Left renal cortex interstitium (tissue), 4 donors: ENCODE results near the gene ZNF408. TPM values are rescaled to one million over a fixed set of nuclear protein-coding genes. Genes with fewer than 3 reads are reported as not detected.

Source experiments
- DNase-seq, 4 donors: peaks; one replicate each; pipeline ENCODE4 v3.0.0-alpha.2; 2013; ENCODE audit warnings: low read depth in 4 of 4, low spot score in 2 of 4, missing footprints in 1 of 4
- polyA plus RNA-seq, 4 donors: library from polyadenylated mRNA; unstranded; fragments of 120-200 nt; gene quantifications; one replicate each; pipeline ENCODE4 v1.2.1, GENCODE V29; 2013; ENCODE audit not compliant: insufficient read length in 4 of 4

ZNF408 gene
- polyA plus RNA-seq, 4 donors, result 7.6 to 13.6 (median 11.5) TPM

DNA sequence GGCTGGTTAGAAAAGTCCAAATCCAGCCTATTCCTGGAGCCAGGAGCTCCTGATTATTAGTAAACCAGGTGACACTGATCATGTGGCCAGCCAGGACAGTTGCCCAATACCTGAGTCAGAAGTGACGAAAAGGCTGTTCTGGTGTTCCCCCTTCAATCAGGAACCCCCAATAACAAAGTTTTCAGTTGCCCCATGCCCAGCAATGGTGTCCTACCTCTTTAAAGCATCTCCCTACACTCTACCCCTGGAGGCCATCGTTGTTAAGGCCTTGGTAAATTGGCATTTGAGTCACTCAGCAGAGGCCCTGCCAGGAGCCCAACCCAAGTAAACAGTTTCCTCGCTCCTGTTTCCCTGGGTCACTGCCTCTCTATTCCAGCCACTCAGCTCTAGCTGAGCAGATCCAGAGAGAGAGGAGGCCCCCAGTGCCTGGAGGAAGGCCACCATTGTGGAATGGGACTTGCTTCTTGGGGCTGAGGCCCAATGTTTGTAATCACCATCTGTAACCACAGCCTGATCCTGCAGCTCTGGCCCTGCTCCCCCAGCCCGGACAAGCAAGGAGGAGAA, 25.5 kb upstream of the ZNF408 start:
- DNase-seq, result no peak

DNA sequence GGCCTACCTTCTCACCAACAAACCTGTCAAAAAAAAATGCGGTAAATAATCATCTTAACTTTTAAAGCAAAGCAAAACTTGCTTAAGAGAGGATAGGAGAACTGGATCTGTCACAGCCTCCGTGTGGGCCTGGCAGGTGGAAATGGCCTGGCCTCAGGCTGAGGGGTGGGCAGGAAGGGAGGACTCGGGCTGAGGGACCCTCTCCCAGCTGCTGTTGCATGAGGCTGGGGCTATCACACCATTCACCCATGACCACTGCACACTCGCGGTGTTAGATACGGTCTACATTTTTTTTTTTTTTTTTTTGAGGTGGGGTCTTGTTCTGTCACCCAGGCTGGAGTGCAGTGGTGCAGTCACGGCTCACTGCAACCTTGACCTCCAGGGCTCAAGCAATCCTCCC, 24.9 kb upstream of the ZNF408 start:
- no peak for DNase-seq

DNA sequence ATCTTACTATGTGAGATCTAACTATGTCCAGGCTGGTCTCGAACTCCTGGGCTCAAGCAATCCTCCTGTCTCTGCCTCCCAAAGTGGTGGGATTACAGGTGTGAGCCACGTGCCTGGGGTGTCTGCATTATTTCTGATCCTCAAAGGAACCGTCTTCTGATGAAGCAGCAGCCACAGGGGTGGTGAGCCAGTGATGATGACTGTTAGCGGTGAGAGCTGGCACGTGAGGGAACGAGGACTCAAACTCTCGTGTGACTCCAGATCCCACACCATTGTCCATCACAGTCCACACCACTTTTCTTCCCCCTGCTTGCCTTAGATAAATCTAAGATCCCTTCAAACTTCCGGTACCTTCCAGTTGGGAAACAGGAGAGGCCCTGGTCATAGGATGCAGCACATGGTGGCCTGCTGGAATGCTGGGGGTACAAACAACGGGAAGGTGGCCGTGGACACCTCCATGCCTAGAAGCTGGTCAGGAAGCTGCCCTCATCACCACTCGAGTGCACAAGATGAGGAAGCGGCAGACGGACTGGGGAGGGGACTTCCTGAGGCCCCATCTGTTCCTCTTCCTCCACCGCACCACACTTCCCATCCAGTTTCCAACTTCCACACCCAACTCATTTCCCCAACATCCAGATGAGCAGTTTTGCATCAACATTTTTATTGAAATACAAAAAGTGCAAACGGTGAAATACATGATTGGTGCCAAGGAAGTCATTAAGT, 24.2 kb upstream of the ZNF408 start:
- no peak for DNase-seq

DNA sequence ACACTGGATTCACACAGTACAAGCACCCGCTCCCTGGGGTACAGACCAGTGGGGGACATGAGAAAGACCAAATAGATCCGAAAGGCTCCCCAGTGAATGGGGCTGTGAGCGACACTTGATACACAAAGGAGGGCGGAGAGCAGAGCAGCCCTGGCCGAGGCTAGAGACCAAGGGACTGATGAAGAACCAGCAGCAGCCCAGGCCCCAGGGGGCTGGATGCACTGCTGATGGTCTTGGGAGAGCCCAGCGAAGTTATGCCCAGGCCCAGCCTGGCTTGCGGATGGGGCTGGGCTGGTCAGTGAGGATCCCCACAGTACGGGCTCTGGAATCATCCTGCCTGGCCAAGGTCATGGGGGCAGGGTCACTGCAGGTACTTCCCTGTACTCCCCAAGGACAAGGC, 23.7 kb upstream of the ZNF408 start:
- no peak for DNase-seq

DNA sequence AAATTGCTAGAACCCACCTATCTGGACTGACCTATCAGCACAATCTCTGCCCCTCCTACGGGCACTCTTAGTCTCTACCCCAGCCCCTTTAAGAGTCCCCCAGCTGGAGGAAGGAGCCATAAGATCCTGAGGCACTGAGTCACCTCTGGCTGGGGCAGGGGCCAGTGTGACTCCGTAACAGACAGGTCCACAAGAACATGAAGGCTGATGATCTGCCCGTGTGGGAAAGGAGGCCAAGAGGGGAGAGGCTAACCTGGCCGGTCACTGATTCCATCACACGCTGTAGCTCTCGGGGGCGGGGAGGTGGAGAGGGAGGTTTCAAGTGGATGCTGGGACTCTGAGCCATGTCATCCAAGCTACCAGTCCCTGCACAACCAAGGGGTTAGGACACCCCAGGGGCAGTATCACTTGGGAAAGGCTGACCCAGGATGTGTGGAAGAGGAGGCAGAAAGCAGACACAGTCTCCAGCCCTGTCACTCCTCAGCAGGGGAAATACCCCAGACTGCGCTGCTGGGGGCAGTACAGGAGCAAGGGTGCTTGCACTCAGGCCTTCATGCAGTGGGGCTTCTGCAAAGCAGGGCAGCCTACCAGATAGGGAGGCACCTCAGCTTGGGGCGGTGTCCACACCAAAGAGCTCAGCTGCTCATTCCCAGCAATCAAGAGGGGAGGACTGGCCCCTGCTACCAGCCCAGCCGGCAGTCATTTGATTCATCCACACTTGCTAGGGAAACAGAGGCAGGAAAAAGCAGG, 22.7 kb upstream of the ZNF408 start:
- no peak for DNase-seq

DNA sequence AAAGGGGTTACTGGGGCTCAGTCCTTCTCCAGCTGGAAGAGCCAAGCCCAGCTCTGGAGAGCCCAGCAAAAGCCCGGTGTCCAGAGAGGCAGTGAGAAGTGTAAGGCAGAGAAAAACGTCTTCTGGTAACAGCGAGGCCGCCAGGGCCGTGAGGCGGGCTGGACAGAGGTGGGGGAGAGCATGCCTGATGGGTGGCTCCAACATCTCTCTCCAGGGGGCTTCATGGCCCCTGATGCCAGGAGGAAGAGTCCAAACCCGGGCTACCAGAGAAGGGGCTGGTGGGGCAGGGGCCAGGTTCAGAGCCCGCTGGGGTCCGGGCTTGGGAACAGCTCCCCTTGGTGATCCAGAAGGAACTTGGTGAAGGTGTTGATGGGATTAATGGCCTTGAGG, 22.1 kb upstream of the ZNF408 start:
- DNase-seq, result no peak

DNA sequence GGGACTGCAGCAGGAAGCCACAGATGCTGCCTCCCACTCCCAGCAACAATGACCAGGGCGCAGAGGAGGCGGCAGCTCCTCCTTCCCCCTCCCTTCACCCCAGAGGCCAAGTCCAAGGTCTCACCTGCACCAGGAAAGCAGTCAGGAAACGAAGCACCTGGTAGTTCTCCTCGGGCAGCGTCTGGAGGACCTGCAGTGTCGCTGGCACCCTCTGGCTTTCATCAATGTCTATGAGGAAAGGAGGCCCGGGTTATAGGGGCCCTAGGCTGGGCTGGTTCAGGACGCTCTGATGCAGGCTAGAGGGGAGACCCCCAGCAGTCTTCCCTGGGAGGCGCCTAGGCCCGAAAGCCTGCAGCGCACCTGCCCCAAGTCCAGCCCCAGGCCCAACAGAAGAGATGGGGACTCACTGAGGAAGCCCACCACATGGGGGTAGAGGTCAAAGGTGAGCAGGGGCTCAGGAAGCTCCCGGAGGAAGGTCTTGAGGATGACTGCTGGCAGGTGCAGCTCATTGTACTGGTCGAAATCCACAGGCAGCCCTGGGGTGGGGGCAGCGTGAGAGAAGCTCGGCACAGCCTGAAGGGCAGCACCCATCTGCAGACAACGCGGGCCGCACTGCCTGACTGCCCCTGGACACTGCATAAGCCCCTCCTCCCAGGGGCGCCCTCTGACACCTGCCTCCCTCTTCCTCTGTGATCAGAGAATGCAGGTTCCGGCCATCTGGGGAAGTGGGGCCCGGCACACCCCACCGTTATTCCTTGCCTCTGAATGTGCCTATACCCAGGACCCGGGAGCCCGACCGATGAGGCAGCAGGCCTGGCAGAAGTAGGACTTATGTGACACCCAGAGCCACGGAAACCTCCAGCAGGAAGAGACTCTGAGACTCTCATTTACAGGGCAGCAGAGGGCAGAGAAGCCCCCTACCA, 21.3 kb upstream of the ZNF408 start:
- no peak for DNase-seq

DNA sequence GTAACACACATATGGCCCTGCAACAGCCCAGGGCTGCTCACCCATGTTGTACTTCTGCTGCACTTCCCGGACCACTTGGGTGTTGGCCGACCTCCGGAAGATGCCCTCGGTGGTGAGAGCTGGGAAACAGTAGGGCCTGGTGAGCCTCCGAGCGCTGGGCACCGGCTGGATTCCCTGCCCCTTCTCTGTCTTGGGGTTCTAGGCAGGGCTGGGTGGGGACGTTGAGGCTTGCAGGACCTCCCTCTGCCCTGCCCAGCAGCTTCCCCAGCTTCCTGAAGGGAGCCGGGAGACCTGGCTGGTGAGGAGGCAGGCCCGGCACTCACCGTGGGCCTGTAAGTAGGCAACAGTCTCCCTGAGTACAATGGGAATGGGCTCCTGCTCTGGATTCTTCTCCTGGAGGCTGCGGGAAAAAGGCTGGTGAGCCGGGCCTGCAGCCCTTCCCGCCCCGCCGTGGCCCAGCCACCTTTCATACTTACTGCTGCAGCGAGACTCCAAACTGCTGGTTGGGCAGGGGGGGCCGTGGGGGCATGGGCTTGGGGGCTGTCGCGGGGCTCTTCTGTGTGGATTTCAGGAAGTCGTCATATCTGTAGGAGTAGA, 20.6 kb upstream of the ZNF408 start:
- DNase-seq, result no peak

DNA sequence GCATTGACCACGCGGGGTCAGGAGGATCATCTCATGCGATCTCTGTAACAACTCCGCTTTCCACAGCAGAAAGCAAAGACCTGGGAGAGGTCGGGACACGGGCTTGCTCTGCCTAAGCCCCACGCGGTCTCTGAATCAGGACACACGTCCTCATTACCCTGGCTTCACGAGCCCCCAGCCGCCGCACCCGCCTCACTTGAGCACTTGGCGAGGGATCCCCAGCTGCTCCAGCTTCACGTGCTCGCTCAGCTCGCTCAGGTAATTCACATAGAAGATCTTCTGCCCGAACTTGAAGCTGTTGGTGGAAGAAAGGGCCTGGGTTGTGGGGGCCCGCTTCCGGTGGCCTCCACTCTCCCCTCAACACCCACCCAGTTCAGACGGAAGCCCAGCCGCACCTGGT, 20.0 kb upstream of the ZNF408 start:
- DNase-seq, result no peak

DNA sequence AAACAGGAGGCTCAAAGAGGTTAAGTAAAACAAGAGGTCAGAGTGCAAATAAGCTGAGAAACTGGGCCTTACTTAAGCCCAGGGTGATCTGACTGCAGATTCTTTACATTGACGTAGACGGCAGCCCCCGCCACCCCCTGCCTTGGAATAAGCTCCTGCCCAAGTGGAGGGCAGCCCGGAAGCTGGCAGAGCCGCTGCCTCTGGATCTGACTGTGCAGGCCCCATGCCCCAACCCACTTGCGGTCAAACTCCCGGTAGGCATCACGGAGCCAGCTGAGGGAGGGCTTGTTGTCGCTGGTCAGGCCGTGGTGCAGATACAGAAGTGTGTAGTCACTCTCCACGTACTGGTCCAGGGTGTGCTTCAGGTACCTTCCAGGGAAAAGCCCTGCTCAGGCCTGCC, 19.0 kb upstream of the ZNF408 start:
- no peak for DNase-seq

DNA sequence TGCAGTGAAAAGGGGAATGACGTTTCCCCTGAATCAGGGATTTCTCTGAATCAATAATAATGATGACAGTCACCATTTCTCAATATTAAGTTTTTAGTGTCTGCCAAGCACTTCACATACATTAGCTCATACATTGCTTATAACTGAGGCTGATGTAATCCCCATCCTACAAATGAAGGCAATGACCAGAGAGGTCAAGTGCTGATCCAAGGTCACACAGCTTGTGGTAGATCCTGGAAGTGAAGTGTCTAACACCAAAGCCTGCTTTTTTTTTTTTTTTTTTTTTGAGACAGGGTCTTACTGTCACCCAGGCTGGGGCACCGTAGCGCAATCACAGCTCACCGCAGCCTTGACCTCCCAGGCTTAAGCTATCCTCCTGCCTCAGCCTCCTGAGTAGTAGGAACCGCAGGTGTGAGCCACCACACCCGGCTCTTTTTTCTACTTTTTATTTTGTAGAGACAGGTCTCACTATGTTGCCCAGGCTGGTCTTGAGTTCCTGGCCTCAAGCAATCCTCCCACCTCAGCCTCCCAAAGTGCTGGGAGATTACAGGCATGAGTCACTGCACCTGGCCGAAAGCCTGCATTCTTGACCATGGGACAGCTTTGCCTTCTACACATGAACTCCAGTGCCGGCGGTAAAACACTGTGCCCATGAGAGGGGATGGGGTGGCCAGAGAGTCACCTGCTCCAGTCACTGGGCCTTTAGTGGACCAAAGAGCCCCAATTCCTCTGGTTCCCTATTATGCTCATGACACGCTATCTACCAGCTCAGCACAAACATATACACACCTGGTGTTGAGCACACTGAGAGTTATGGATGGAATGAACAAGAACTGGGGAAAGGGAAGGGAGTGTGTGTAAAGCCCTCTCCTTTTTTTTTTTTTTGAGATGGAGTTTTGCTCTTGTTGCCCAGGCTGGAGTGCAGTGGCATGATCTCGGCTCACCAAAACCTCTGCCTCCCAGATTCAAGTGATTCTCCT, 17.8 kb upstream of the ZNF408 start:
- no peak for DNase-seq

DNA sequence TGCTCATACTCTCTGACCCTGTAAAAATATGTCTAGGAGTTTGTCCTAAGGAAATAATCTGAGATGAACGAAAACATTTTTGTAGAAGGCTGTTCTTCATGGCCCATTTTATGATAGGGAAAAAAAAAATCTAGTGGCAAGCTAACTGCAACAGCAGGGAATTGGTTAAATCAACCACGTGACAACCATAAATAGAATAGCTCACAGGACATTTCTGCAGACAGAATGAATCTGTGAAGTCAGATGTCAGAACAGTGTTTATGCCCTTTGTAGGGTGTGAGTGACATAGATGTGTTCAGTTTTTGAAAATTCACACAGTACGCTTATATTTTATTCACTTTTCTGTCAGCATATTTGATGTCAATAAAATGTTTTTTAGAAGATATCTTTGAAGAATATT, 16.5 kb upstream of the ZNF408 start:
- DNase-seq, result no peak

DNA sequence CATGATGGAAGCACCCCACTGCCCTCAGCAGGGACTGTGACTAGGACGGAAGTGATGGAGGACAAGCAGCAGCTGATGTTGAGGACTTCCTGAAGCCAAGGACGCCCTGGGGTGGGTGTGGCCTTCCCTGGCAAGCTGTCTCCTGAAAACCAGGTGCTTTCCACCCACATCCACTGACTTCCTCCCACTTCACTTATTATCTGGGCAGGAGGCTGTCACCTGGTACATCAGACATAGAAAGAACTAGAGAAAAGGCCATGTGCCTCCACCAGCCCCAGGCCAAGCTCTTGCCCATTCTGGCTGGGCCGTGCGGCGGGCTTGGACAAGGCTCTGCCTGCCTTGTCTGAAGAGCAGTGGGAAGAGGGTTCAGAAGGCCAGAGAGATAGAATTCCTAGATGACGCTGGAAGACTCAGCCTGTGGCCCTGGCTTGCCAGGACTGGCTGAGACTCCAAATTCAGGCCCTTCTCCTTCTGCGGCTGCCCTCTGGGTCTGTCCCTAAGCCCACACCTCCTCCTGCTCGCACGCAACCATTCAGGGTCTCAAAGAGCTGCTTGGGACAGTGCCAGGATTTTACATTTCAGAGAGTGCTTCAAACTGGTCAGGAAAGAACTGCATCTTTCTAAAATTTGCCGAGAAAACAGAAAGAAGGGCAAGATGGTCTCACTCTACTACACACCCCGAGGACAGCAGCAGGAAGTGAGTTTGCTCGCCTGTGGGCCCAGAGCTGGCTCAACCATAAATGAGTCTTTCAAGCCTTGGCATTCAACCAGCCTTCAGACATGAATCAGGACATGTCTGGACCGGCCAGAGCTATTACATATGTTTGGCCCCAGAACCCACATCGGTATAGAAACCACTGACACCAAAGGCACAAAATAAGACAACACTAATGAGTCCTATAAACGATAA, 13.7 kb upstream of the ZNF408 start:
- no peak for DNase-seq

DNA sequence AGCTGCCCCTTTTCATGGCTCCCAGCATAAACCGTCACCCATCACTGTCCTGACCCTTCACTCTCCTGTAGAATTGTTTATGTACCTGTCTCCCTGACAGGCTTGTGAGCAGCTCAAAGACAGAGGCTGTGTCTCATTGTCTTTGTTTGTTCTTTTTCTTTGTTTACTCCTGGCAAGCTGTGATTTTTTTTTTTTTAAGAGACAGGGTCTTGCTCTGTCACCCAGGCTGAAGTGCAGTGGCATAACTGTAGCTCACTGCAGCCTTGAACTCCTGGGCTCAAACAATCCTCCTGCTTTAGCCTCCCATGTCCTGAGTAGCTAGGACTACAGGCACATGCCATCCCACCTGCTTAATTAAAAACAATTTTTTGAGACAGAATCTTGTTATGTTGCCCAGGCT, 10.1 kb upstream of the ZNF408 start:
- no peak for DNase-seq

DNA sequence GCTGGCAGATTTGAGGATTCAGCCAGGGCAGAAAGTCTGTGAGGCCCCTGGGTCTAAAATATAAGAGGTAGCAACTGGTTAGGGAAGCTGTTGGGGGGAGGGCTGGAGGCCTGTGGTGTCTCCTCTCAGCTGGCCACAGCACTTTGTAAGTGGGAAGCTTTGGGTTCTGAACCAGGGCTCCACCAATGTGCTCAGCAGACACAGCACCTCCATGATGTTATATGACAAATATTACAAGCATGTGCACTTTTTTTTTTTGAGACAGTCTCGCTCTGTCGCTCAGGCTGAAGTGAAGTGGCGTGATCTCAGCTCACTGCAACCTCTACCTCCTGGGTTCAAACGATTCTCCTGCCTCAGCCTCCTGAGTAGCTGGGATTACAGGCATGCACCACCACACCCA, 8.4 kb upstream of the ZNF408 start:
- no peak for DNase-seq

DNA sequence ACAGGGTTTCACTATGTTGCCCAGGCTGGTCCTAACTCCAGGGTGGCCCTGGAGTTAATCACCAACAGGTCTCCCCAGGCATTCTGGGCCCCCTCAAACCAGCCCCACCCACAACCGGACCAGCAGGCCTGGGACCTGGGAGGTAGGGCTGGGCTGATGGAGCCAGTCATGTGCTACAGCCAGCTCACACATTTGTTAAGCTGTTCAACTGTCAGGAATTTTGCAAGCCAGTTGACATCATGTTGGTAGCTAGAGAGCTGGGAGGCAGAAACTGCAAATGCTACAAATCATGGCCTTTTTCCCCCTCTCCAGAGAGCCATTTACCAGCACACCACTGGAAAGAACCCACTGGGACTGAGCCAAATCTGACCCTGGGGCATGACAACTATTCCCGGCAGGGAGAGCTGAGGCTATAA, 7.2 kb upstream of the ZNF408 start:
- DNase-seq, result no peak

DNA sequence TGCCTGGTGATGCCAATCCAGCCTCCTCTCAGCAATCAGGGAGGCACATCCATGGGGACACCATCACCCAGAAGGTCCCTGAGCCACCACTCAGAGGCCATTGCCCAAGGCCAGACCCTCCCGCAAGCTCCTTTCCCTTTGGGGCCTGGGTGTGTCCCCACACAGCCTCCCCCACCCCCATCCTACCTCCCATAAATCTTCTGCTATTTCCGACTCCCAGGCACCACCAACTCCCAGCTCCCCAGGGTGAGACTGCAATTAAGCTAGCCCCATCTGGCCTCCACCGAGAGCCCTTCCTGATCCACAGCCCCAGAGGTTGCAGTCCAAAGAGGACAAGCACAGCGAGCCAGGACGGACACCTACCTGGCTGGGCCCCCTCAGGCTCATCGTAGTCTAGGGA, 6.8 kb upstream of the ZNF408 start:
- no peak for DNase-seq

DNA sequence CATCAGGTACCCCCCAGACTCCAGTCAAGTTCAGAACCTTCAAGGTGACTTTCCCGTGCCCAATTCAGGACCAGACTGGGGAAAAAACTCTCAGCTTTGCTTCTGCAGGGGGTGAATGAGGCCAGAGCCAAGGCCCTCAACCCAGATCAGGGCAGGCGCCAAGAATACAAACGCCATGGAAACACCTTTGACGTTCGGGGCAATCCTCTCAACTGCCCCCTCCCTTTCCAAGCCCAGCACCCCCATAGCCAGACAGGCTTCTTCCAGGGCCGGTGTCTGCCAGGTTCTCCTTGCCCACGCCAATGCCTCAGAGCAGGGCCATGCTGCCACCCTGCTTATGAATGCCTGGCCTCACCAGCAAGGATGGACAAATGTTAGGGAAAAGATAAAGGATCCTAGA, 6.2 kb upstream of the ZNF408 start:
- DNase-seq, result no peak
